Suprapubic skin (tissue), 4 donors: ENCODE data around the gene C1orf35. TPM values are rescaled to one million over a fixed set of nuclear protein-coding genes. Genes with fewer than 3 reads are reported as not detected.
A peak's percentile ranks its signal among the peaks of the same experiment; 100 is the strongest.

Experiments
- DNase-seq, 2 donors: peaks; one replicate each; pipeline ENCODE4 v3.0.0-alpha.2; 2019; ENCODE audit warnings: low spot score in 2 of 2
- H3K27ac ChIP-seq: fragments of 200-600 bp; sonication (generic); one replicate; pipeline ENCODE4 v1.5.1; 2019
- H3K27me3 ChIP-seq: fragments of 200-600 bp; sonication (generic); one replicate; pipeline ENCODE4 v1.5.1; 2019
- H3K36me3 ChIP-seq: fragments of 200-600 bp; sonication (generic); one replicate; pipeline ENCODE4 v1.5.1; 2019
- H3K4me1 ChIP-seq: fragments of 200-600 bp; sonication (generic); one replicate; pipeline ENCODE4 v1.5.1; 2019
- H3K4me3 ChIP-seq: fragments of 200-600 bp; sonication (generic); one replicate; pipeline ENCODE4 v1.5.1; 2019; ENCODE audit warnings: mild to moderate bottlenecking
- H3K9me3 ChIP-seq: fragments of 200-600 bp; sonication (generic); one replicate; pipeline ENCODE4 v1.5.1; 2019
- CTCF ChIP-seq, 2 donors: fragments of 200-600 bp in 1 of 2; fragments of 450-650 bp in 1 of 2; sonication (generic) in 1 of 2; IDR thresholded peaks; one replicate each; pipeline ENCODE4 v1.5.1; 2016 to 2019; ENCODE audit warnings: antibody characterized with exemption in 2 of 2, mild to moderate bottlenecking in 1 of 2, moderate library complexity in 1 of 2
- EP300 ChIP-seq: sonication (generic); formaldehyde crosslinking; IDR thresholded peaks from one replicate; pipeline ENCODE4 v1.6.1; 2017; ENCODE audit warnings: antibody characterized with exemption
- POLR2A ChIP-seq, 2 donors: fragments of 450-650 bp; IDR thresholded peaks; one replicate each; pipeline ENCODE4 v1.6.1; 2017; ENCODE audit warnings: antibody characterized with exemption in 2 of 2, mild to moderate bottlenecking in 2 of 2, moderate library complexity in 2 of 2
- POLR2AphosphoS5 ChIP-seq, 3 donors: sonication (generic); formaldehyde crosslinking; IDR thresholded peaks; one replicate each; pipeline ENCODE4 v1.6.1; 2017; ENCODE audit warnings: antibody characterized with exemption in 3 of 3
- WGBS: methylation state at CpG from one replicate; pipeline ENCODE4 v1.1.5; 2018; 5-methylcytosine and 5-hydroxymethylcytosine counted together
- total RNA-seq, 4 donors: library from RNA; depleted of rRNA; stranded (reverse); fragments of >200 nt; gene quantifications; one replicate each; pipeline ENCODE4 v1.1.0, GENCODE V29; 2016

C1orf35 gene
- total RNA-seq, 4 donors from 2014 or later = 10.6 to 32.3 (median 17.1) TPM

- Histone ChIP-seq H3K9me3 (no peaks in the 10 kb centered on the region), H3K4me3 (no peak overlapping the region), H3K36me3 (peaks cover 40% of the 10 kb centered on the region), H3K27me3 (no peaks in the 10 kb centered on the region), H3K4me1 (peaks cover 92% of the 10 kb centered on the region), H3K27ac (no peak overlapping the region)
- DNase-seq = peak in 1 of 2 donors; percentile 64
- TF ChIP-seq EP300 (no peak), POLR2AphosphoS5 (IDR thresholded peaks at IDR 0.05) (no peak), POLR2A (IDR thresholded peaks at IDR 0.05) (no peak), CTCF (IDR thresholded peaks at IDR 0.05) (no peak)
- WGBS = 93% methylated on average over 3 of the region's 20 CpGs
Measured at GRCh38 chr1:228147151-228147693, 44.1 kb upstream of the C1orf35 start.

GRCh38 chr1:228146417-228147150 lies 43.5 kb upstream of the C1orf35 start:
- H3K27ac ChIP-seq = no peak overlapping the region
- H3K4me1 ChIP-seq = peaks cover 97% of the 10 kb centered on the region
- no peaks in the 10 kb centered on the region for H3K9me3 ChIP-seq
- WGBS = 84% methylated on average over 14 of the region's 18 CpGs
- peaks cover 40% of the 10 kb centered on the region for H3K36me3 ChIP-seq
- H3K4me3 ChIP-seq = no peak overlapping the region
- H3K27me3 ChIP-seq = no peaks in the 10 kb centered on the region
- no peak for TF ChIP-seq POLR2AphosphoS5 (IDR thresholded peaks at IDR 0.05)
- no peak for TF ChIP-seq CTCF (IDR thresholded peaks at IDR 0.05)
- TF ChIP-seq EP300 = no peak
- TF ChIP-seq POLR2A (IDR thresholded peaks at IDR 0.05) = no peak
- DNase-seq = peak in 1 of 2 donors; percentile 54

- Histone ChIP-seq H3K9me3 (no peaks in the 10 kb centered on the region), H3K27me3 (no peaks in the 10 kb centered on the region), H3K4me1 (peaks cover 97% of the 10 kb centered on the region), H3K27ac (no peak overlapping the region), H3K36me3 (peaks cover 40% of the 10 kb centered on the region), H3K4me3 (no peak overlapping the region)
- TF ChIP-seq POLR2A (IDR thresholded peaks at IDR 0.05) (no peak), EP300 (no peak), CTCF (IDR thresholded peaks at IDR 0.05) (no peak)
- 65% methylated on average over 19 of the region's 31 CpGs for WGBS
- DNase-seq = peak in 1 of 2 donors; percentile 61
Measured at GRCh38 chr1:228145463-228146416, 42.6 kb upstream of the C1orf35 start.

GRCh38 chr1:228144993-228145343 lies 41.8 kb upstream of the C1orf35 start:
- H3K36me3 ChIP-seq = peaks cover 40% of the 10 kb centered on the region
- H3K4me3 ChIP-seq = no peak overlapping the region
- H3K27me3 ChIP-seq = no peaks in the 10 kb centered on the region
- H3K4me1 ChIP-seq = peaks cover 90% of the 10 kb centered on the region
- no peak overlapping the region for H3K27ac ChIP-seq
- WGBS = 69% methylated on average over 2 of the region's 8 CpGs
- no peaks in the 10 kb centered on the region for H3K9me3 ChIP-seq
- DNase-seq = peak in 1 of 2 donors; percentile 55
- TF ChIP-seq EP300 (no peak), POLR2AphosphoS5 (IDR thresholded peaks at IDR 0.05) (no peak), POLR2A (IDR thresholded peaks at IDR 0.05) (no peak), CTCF (IDR thresholded peaks at IDR 0.05) (no peak)
